K562 (cell line): Measurements from ENCODE around the gene GABARAP. TPM values are rescaled to one million over a fixed set of nuclear protein-coding genes. Genes with fewer than 3 reads are reported as not detected.

ENCODE experiments used
- CCAR2 ChIP-seq: fragments of 200-400 bp; formaldehyde crosslinking; IDR thresholded peaks from 2 replicates; pipeline ENCODE4 v1.6.1; 2017; ENCODE audit warnings: mild to moderate bottlenecking, low read depth, low read length
- FOXJ2 ChIP-seq: fragments of 200-800 bp; sonication (Bioruptor generic); IDR thresholded peaks from 2 replicates; pipeline ENCODE4 v1.6.1; 2016; ENCODE audit warnings: missing genetic modification characterization, missing compliant biosample characterization
- GATAD2A ChIP-seq: fragments of 450-650 bp; IDR thresholded peaks from 2 replicates; pipeline ENCODE4 v1.6.1; 2017
- HCFC1 ChIP-seq: IDR thresholded peaks from 2 replicates; pipeline ENCODE4 v1.6.1; 2012; ENCODE audit warnings: low read depth, low read length, improper control_type of control experiment
- HDAC1 ChIP-seq, 2 experiments: fragments of 450-650 bp; IDR thresholded peaks; 2 replicates each; pipeline ENCODE4 v1.6.1; 2016 to 2017; ENCODE audit warnings: inconsistent platforms in 1 of 2, mild to moderate bottlenecking in 1 of 2, moderate library complexity in 1 of 2
- IRF2 ChIP-seq: sonication (generic); formaldehyde crosslinking; IDR thresholded peaks from 2 replicates; pipeline ENCODE4 v1.8.1; 2022; ENCODE audit warnings: mild to moderate bottlenecking, missing genetic modification reagents
- JUN ChIP-seq, 2 experiments: sonication (generic) in 1 of 2; formaldehyde crosslinking in 1 of 2; IDR thresholded peaks; 2 replicates each; pipeline versions ENCODE4 v1.6.1 to v1.8.0; 2012 to 2022; ENCODE audit warnings: borderline replicate concordance in 2 of 2, mild to moderate bottlenecking in 2 of 2, improper control_type of control experiment in 1 of 2, low read depth in 1 of 2, low read length in 1 of 2, missing genetic modification reagents in 1 of 2
- MCM7 ChIP-seq, 2 experiments: fragments of 450-650 bp; IDR thresholded peaks; 2 replicates each; pipeline ENCODE4 v1.6.1; 2016 to 2018
- NCOA1 ChIP-seq: fragments of 450-650 bp; IDR thresholded peaks from 2 replicates; pipeline ENCODE4 v1.6.1; 2016; ENCODE audit warnings: low read depth
- NCOR1 ChIP-seq: fragments of 450-650 bp; IDR thresholded peaks from 2 replicates; pipeline ENCODE4 v1.6.1; 2016; ENCODE audit warnings: mild to moderate bottlenecking, moderate library complexity
- SP2 ChIP-seq: IDR thresholded peaks from 2 replicates; pipeline ENCODE4 v1.6.1; 2011; ENCODE audit warnings: mild to moderate bottlenecking, low read depth, low read length, moderate library complexity; ENCODE audit not compliant: poor library complexity, severe bottlenecking; ENCODE audit errors: extremely low read depth
- TCFL5 ChIP-seq: fragments of 250-450 bp; sonication (Bioruptor Pico); conservative IDR thresholded peaks from 2 replicates; pipeline ENCODE4 v1.6.1; 2021; ENCODE audit warnings: mild to moderate bottlenecking, moderate library complexity, matching md5 sums
- ZBTB8A ChIP-seq: fragments of 450-650 bp; IDR thresholded peaks from 2 replicates; pipeline ENCODE4 v1.6.1; 2018; ENCODE audit warnings: mild to moderate bottlenecking, moderate library complexity; ENCODE audit not compliant: partially characterized antibody
- ZNF146 ChIP-seq: IDR thresholded peaks from one replicate; pipeline ENCODE4 v1.6.1; 2018; ENCODE audit warnings: missing compliant biosample characterization; ENCODE audit not compliant: unreplicated experiment
- ZNF639 ChIP-seq, 2 experiments: fragments of 200-800 bp in 1 of 2; sonication (Bioruptor generic) in 1 of 2; sonication (generic) in 1 of 2; formaldehyde crosslinking in 1 of 2; IDR thresholded peaks in 1 of 2; conservative IDR thresholded peaks in 1 of 2; 2 replicates each; pipeline versions ENCODE4 v1.5.0 to v1.6.1; 2016 to 2020; ENCODE audit warnings: missing compliant biosample characterization in 1 of 2, missing genetic modification characterization in 1 of 2, missing genetic modification reagents in 1 of 2
- polyA plus RNA-seq, 8 experiments: library from polyadenylated mRNA; depleted of rRNA in 4 of 8; stranded (reverse) in 5 of 8; unstranded in 3 of 8; fragments of >200 nt; fragmentation: Nextera tagmentation in 2 of 8; fragmentation: Illumina TruSeq in 1 of 8; extraction: Ambion mirVana in 2 of 8; extraction: Trizol in 1 of 8; gene quantifications; 2 replicates each; pipeline versions ENCODE4 v1.2.1 to v1.2.3, GENCODE V29; 2011 to 2014; ENCODE audit warnings: inconsistent platforms in 1 of 8, missing spikeins in 1 of 8
- total RNA-seq, 7 experiments: library from RNA; depleted of rRNA in 6 of 7; stranded (reverse); fragments of >200 nt in 6 of 7; fragmentation: Illumina TruSeq in 2 of 7; extraction: Trizol in 2 of 7; gene quantifications; 2 replicates each; pipeline versions ENCODE4 v1.2.1 to v1.2.3, GENCODE V29; 2011 to 2021; ENCODE audit warnings: low replicate concordance in 1 of 7
- TF ChIP-seq, protein P1 (sequence below): fragments of 450-650 bp; formaldehyde crosslinking; IDR thresholded peaks from 2 replicates; pipeline ENCODE4 v1.4.0; 2020; ENCODE audit warnings: mild to moderate bottlenecking, moderate library complexity
- TF ChIP-seq, protein P2 (sequence below): sonication (generic); formaldehyde crosslinking; IDR thresholded peaks from 2 replicates; pipeline ENCODE4 v1.8.0; 2023; ENCODE audit warnings: missing genetic modification reagents, mild to moderate bottlenecking, borderline replicate concordance

Gene GABARAP
- total and polyA plus RNA-seq, 9 of the 15 experiments (the other 6 are each of a cell fraction or from before 2014, with no cell fraction given), result 47.5 to 373 (median 152) TPM

DNA sequence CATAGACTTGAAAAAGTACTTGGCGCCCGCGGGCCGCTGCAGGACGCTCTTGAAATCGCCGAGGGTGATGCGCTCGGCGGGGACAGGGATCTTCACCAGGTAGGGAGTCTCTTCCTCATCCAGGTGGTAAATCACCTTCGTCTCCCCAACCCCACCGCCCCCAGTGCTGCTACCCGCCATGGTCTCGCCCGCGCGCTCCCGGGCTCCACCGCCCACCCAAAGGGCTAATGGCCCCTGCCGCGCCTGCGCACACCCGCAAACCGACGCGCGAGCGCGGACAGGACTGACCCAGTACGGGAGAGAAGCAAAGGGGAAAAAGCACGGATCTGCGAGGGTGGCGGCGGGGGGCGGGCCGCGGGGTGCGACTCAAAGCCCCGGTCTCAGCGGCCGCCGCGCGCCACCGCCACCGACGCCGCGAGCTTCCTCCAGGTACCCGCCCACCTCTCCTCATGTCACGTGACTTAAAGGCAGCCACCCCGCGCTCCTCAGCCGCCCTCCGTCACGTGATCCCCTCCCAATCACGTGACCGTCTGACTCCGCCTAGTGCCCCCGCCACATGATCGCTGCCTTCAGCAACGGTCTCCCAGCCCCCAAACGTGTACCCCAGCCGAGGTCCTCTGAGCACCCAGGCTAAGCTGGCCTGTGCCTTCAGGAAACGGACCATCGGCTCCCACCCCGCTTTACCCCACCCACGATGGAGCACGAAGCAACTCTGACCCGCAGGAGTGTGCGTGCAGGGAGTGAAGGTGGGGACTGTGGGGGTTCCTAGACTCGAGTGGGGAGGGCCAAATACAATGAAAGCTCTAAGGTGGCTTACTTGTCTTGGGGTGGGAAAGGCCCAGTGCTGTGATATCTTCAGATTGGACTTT lies 7.9 kb downstream of the GABARAP start, which contains the start of gene DVL2 (continued):
- TF ChIP-seq, protein P1, sequence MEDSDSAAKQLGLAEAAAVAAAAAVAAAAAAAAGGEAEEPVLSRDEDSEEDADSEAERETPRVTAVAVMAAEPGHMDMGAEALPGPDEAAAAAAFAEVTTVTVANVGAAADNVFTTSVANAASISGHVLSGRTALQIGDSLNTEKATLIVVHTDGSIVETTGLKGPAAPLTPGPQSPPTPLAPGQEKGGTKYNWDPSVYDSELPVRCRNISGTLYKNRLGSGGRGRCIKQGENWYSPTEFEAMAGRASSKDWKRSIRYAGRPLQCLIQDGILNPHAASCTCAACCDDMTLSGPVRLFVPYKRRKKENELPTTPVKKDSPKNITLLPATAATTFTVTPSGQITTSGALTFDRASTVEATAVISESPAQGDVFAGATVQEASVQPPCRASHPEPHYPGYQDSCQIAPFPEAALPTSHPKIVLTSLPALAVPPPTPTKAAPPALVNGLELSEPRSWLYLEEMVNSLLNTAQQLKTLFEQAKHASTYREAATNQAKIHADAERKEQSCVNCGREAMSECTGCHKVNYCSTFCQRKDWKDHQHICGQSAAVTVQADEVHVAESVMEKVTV (CRISPR knock-in tag), result peak; percentile 43; the same call in 1 of the 2 replicates
- TF ChIP-seq MCM7 (IDR thresholded peaks at IDR 0.05), result no peak
- no peak for TF ChIP-seq JUN (IDR thresholded peaks at IDR 0.05; ENCODE audit: borderline replicate concordance, low read depth, low read length)
- 0 out of 2 replicates have a peak, but pooled peaks have one; percentile 58 for TF ChIP-seq JUN (CRISPR knock-in tag; IDR thresholded peaks at IDR 0.05; ENCODE audit: borderline replicate concordance)
- TF ChIP-seq, protein P2, sequence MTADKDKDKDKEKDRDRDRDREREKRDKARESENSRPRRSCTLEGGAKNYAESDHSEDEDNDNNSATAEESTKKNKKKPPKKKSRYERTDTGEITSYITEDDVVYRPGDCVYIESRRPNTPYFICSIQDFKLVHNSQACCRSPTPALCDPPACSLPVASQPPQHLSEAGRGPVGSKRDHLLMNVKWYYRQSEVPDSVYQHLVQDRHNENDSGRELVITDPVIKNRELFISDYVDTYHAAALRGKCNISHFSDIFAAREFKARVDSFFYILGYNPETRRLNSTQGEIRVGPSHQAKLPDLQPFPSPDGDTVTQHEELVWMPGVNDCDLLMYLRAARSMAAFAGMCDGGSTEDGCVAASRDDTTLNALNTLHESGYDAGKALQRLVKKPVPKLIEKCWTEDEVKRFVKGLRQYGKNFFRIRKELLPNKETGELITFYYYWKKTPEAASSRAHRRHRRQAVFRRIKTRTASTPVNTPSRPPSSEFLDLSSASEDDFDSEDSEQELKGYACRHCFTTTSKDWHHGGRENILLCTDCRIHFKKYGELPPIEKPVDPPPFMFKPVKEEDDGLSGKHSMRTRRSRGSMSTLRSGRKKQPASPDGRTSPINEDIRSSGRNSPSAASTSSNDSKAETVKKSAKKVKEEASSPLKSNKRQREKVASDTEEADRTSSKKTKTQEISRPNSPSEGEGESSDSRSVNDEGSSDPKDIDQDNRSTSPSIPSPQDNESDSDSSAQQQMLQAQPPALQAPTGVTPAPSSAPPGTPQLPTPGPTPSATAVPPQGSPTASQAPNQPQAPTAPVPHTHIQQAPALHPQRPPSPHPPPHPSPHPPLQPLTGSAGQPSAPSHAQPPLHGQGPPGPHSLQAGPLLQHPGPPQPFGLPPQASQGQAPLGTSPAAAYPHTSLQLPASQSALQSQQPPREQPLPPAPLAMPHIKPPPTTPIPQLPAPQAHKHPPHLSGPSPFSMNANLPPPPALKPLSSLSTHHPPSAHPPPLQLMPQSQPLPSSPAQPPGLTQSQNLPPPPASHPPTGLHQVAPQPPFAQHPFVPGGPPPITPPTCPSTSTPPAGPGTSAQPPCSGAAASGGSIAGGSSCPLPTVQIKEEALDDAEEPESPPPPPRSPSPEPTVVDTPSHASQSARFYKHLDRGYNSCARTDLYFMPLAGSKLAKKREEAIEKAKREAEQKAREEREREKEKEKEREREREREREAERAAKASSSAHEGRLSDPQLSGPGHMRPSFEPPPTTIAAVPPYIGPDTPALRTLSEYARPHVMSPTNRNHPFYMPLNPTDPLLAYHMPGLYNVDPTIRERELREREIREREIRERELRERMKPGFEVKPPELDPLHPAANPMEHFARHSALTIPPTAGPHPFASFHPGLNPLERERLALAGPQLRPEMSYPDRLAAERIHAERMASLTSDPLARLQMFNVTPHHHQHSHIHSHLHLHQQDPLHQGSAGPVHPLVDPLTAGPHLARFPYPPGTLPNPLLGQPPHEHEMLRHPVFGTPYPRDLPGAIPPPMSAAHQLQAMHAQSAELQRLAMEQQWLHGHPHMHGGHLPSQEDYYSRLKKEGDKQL, result no peak
- no peak for TF ChIP-seq CCAR2
- no peak for TF ChIP-seq FOXJ2 (tag)
- no peak for TF ChIP-seq ZBTB8A
- no peak for TF ChIP-seq NCOA1
- no peak for TF ChIP-seq TCFL5
- TF ChIP-seq HDAC1 (IDR thresholded peaks at IDR 0.05), result peak in 1 of 2 experiments; percentile 89; a peak in 2 of 4 replicates
- no peak for TF ChIP-seq ZNF146 (CRISPR knock-in tag)
- no peak for TF ChIP-seq SP2
- TF ChIP-seq NCOR1, result peak; percentile 64
- TF ChIP-seq GATAD2A, result no peak
- no peak for TF ChIP-seq IRF2
- peak in 1 of 2 experiments; percentile 97; a peak in 2 of 4 replicates for TF ChIP-seq ZNF639 (CRISPR knock-in tag; conservative IDR thresholded peaks at IDR 0.05 in 1 of 2, IDR thresholded peaks at IDR 0.05 in 1 of 2)
- TF ChIP-seq HCFC1, result peak; percentile 64
